GM12872 (cell line): ENCODE measurements around the gene CCL26.

ENCODE experiments used
- TF ChIP-seq, protein P1 (sequence below): IDR thresholded peaks from 3 replicates; pipeline ENCODE4 v1.5.1; 2011; ENCODE audit warnings: low read depth, mild to moderate bottlenecking, low read length, moderate library complexity; ENCODE audit not compliant: insufficient read depth

Gene CCL26

GRCh38 chr7:75772081-75773077 lies at the start of gene CCL26:
Gene CCL26, minus strand, starts transcription at chr7:75772211. Its CDS starts 35 bp downstream, at chr7:75772176.
- TF ChIP-seq, protein P1, sequence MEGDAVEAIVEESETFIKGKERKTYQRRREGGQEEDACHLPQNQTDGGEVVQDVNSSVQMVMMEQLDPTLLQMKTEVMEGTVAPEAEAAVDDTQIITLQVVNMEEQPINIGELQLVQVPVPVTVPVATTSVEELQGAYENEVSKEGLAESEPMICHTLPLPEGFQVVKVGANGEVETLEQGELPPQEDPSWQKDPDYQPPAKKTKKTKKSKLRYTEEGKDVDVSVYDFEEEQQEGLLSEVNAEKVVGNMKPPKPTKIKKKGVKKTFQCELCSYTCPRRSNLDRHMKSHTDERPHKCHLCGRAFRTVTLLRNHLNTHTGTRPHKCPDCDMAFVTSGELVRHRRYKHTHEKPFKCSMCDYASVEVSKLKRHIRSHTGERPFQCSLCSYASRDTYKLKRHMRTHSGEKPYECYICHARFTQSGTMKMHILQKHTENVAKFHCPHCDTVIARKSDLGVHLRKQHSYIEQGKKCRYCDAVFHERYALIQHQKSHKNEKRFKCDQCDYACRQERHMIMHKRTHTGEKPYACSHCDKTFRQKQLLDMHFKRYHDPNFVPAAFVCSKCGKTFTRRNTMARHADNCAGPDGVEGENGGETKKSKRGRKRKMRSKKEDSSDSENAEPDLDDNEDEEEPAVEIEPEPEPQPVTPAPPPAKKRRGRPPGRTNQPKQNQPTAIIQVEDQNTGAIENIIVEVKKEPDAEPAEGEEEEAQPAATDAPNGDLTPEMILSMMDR = no peak

DNA sequence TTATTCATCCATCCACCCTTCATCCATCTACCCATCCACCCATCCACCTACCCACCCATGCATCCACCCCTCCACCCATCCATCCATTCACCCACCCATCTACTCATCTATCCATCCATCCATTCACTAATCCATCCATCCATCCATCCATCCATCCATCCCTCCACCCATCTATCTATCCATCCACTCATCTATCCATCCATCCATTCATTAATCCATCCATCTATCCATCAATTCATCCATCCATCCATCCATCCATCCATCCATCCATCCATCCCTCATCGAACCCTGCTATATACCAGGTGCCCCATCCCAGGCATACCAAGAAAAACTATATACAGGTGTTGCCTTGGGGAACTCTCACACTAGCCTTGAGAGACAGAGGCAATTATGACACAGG lies 48.7 kb upstream of the CCL26 start:
- TF ChIP-seq, protein P1 = no peak

- TF ChIP-seq, protein P1 = no peak
Measured at GRCh38 chr7:75819711-75820110, 47.7 kb upstream of the CCL26 start.

DNA sequence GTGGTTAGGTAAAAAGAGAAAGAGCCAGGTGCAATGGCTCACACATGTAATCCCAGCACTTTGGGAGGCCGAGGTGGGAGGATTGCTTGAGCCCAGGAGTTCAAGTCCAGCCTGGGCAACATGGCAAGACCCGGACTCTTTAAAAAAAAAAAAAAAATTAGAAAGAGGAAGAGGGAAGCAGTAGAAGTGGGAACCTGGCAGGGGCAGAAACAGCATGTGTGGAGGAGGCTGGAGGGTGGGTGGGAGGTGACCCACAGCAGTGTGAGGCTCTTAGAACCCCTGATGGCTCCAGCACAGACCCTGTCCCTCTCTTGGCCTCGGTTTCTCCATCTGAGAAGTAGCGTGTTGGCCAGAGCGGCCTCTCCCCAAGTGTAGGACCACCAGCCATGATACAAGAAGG lies 46.5 kb upstream of the CCL26 start:
- TF ChIP-seq, protein P1 = no peak

DNA sequence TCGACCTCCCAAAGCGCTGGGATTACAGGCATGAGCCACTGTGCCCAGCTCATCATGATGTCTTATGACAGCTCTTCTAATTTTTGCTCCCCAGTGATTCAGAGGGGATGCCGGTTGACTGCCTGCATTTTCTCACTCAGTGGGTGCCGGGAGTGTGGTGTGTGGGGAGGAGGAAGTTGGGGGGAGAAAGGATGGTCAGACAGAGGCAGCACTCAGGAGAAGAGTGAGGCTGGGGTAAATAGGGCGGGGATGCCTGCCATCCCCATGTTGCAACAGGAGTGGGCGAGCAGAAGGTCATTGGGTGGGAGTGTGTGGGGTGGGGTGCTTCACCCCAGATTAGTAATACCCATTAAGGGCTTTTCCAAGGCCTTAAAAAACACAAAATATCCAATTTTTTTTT lies 45.1 kb upstream of the CCL26 start:
- TF ChIP-seq, protein P1 = no peak

GRCh38 chr7:75815418-75816064 lies 43.5 kb upstream of the CCL26 start:
- TF ChIP-seq, protein P1 = no peak

DNA sequence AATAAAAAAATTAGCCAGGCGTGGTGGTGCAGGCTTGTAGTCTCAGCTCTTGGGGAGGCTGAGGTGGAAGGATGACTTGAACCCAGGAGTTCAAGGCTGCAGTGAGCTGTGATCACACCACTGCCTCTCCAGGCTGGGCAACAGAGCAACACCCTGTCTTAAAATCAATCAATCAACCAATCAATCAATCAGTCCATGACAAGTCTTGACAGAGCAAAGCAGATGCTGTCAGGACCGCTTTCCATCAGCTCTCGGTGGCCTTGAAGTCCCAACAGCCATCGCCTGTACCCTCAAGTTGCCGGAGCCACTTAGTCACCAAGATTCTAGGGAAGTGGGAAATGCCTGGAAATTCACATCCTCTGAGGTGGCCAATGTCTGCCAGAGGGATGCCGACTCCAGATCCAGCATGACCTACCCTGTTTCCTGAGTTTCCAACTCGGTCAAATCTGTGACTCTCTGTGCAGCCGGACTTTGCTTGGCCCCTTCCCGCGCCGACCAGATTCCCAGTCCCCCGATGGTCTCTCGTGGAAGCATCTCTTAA lies 42.5 kb upstream of the CCL26 start:
- TF ChIP-seq, protein P1 = no peak
